ENCODE measurements around the gene H19.

H19 gene

GRCh38 chr11:1994121-1994520, 3.5 kb downstream of the H19 start:
- TF ChIP-seq GATA2 (IDR thresholded peaks at IDR 0.05; ENCODE audit: low read depth, low read length) (no peak), GATA3 (IDR thresholded peaks at IDR 0.05; ENCODE audit: low read depth, low read length) (no peak)

GRCh38 chr11:1992111-1992510, 5.5 kb downstream of the H19 start:
- TF ChIP-seq GATA3 (IDR thresholded peaks at IDR 0.05; ENCODE audit: low read depth, low read length), result no peak
- no peak for TF ChIP-seq GATA2 (IDR thresholded peaks at IDR 0.05; ENCODE audit: low read depth, low read length)

- TF ChIP-seq GATA3 (IDR thresholded peaks at IDR 0.05; ENCODE audit: low read depth, low read length) (no peak), GATA2 (IDR thresholded peaks at IDR 0.05; ENCODE audit: low read depth, low read length) (no peak)
Observed at GRCh38 chr11:1990872-1991578, 6.6 kb downstream of the H19 start.

- TF ChIP-seq GATA2 (IDR thresholded peaks at IDR 0.05; ENCODE audit: low read depth, low read length) (no peak), GATA3 (IDR thresholded peaks at IDR 0.05; ENCODE audit: low read depth, low read length) (no peak)
Observed at GRCh38 chr11:1989953-1990352, 7.7 kb downstream of the H19 start.

GRCh38 chr11:1988667-1989317, 8.8 kb downstream of the H19 start:
- no peak for TF ChIP-seq GATA3 (IDR thresholded peaks at IDR 0.05; ENCODE audit: low read depth, low read length)
- no peak for TF ChIP-seq GATA2 (IDR thresholded peaks at IDR 0.05; ENCODE audit: low read depth, low read length)

GRCh38 chr11:1988174-1988573, 9.5 kb downstream of the H19 start:
- TF ChIP-seq GATA2 (IDR thresholded peaks at IDR 0.05; ENCODE audit: low read depth, low read length) (no peak), GATA3 (IDR thresholded peaks at IDR 0.05; ENCODE audit: low read depth, low read length) (no peak)

GRCh38 chr11:1987024-1987423, 10.6 kb downstream of the H19 start:
- TF ChIP-seq GATA3 (IDR thresholded peaks at IDR 0.05; ENCODE audit: low read depth, low read length) (no peak), GATA2 (IDR thresholded peaks at IDR 0.05; ENCODE audit: low read depth, low read length) (no peak)

GRCh38 chr11:1983601-1983961, 14.1 kb downstream of the H19 start:
- TF ChIP-seq GATA3 (IDR thresholded peaks at IDR 0.05; ENCODE audit: low read depth, low read length) (no peak), GATA2 (IDR thresholded peaks at IDR 0.05; ENCODE audit: low read depth, low read length) (no peak)

GRCh38 chr11:1982873-1983600, 14.6 kb downstream of the H19 start:
- TF ChIP-seq GATA3 (IDR thresholded peaks at IDR 0.05; ENCODE audit: low read depth, low read length) (no peak), GATA2 (IDR thresholded peaks at IDR 0.05; ENCODE audit: low read depth, low read length) (no peak)

- TF ChIP-seq GATA2 (IDR thresholded peaks at IDR 0.05; ENCODE audit: low read depth, low read length) (no peak), GATA3 (IDR thresholded peaks at IDR 0.05; ENCODE audit: low read depth, low read length) (no peak)
Observed at GRCh38 chr11:1979607-1980006, 18.0 kb downstream of the H19 start.

GRCh38 chr11:1978720-1979473, 18.7 kb downstream of the H19 start:
- TF ChIP-seq GATA2 (IDR thresholded peaks at IDR 0.05; ENCODE audit: low read depth, low read length) (no peak; the same call in 1 of the 2 replicates), GATA3 (IDR thresholded peaks at IDR 0.05; ENCODE audit: low read depth, low read length) (no peak)

GRCh38 chr11:1975185-1975584, 22.5 kb downstream of the H19 start:
- TF ChIP-seq GATA2 (IDR thresholded peaks at IDR 0.05; ENCODE audit: low read depth, low read length), result no peak
- TF ChIP-seq GATA3 (IDR thresholded peaks at IDR 0.05; ENCODE audit: low read depth, low read length), result no peak

GRCh38 chr11:1970956-1971355, 26.7 kb downstream of the H19 start:
- no peak for TF ChIP-seq GATA3 (IDR thresholded peaks at IDR 0.05; ENCODE audit: low read depth, low read length)
- no peak for TF ChIP-seq GATA2 (IDR thresholded peaks at IDR 0.05; ENCODE audit: low read depth, low read length)

GRCh38 chr11:1969776-1970175, 27.9 kb downstream of the H19 start:
- TF ChIP-seq GATA2 (IDR thresholded peaks at IDR 0.05; ENCODE audit: low read depth, low read length), result no peak

Measured in SH-SY5Y (cell line).